Aorta (tissue), 5 donors: ENCODE results near the gene SCCPDH. TPM values are rescaled to one million over a fixed set of nuclear protein-coding genes. Genes with fewer than 3 reads are reported as not detected.

ENCODE experiments used
- ATAC-seq: fragments of 200-7000 bp; cut with Tn5 transposase; one replicate; pipeline ENCODE4 v1.9.1; 2022; ENCODE audit warnings: moderate library complexity; ENCODE audit not compliant: low FRiP score
- DNase-seq, 2 donors: peaks; one replicate each; pipeline ENCODE4 v3.0.0-alpha.2; 2020
- H3K27ac ChIP-seq, 2 donors: one replicate each; pipeline ENCODE4 v1.5.1; 2013; ENCODE audit warnings: low read length in 2 of 2, mild to moderate bottlenecking in 2 of 2, moderate library complexity in 2 of 2, control low read depth in 1 of 2, inconsistent platforms in 1 of 2, low read depth in 1 of 2
- H3K27me3 ChIP-seq, 2 donors: one replicate each; pipeline ENCODE4 v1.6.1; 2013; ENCODE audit warnings: control low read depth in 1 of 2, low read length in 1 of 2, mild to moderate bottlenecking in 1 of 2, moderate library complexity in 1 of 2; ENCODE audit not compliant: insufficient read depth in 2 of 2, control insufficient read depth in 1 of 2
- H3K36me3 ChIP-seq, 2 donors: one replicate each; pipeline ENCODE4 v1.6.1; 2013; ENCODE audit warnings: control low read depth in 1 of 2, low read length in 1 of 2, mild to moderate bottlenecking in 1 of 2; ENCODE audit not compliant: insufficient read depth in 2 of 2, control insufficient read depth in 1 of 2
- H3K4me1 ChIP-seq, 2 donors: one replicate each; pipeline ENCODE4 v1.6.1; 2013; ENCODE audit warnings: low read length in 2 of 2, control low read depth in 1 of 2, mild to moderate bottlenecking in 1 of 2, moderate library complexity in 1 of 2; ENCODE audit not compliant: insufficient read depth in 2 of 2, control insufficient read depth in 1 of 2
- H3K4me3 ChIP-seq, 2 donors: one replicate each; pipeline ENCODE4 v1.5.1; 2013; ENCODE audit warnings: low read length in 2 of 2, control low read depth in 1 of 2, mild to moderate bottlenecking in 1 of 2
- H3K9me3 ChIP-seq: one replicate; pipeline ENCODE4 v1.6.1; 2013; ENCODE audit warnings: mild to moderate bottlenecking, low read length; ENCODE audit not compliant: control insufficient read depth
- WGBS, 2 donors: extraction: QIAGEN DNeasy Blood & Tissue Kit; methylation state at CpG; one replicate each; pipeline ENCODE4 v1.1.7; 2013; 5-methylcytosine and 5-hydroxymethylcytosine counted together
- intact Hi-C, 2 donors: fragments of 100-400 bp; cut with DNase I; formaldehyde crosslinking; loops; one replicate each; pipeline versions ENCODE4 v1.14.2 to v1.15.0; 2022
- polyA plus RNA-seq, 2 donors: library from polyadenylated mRNA; stranded (reverse); fragments of 200-250 nt; gene quantifications; one replicate each; pipeline ENCODE4 v1.2.3, GENCODE V29; 2013
- total RNA-seq, 2 donors: library from RNA; stranded (reverse); fragmentation: NEBNext Ultra II Directional; extraction: Animal tissue kit (Norgen Biotek cat#: 25700); gene quantifications; one replicate each; pipeline ENCODE4 v1.2.1, GENCODE V29; 2021
- donor health status: healthy with polysubstance abuse.
- donor health status: Bipolar disorder and iron deficiency.
- donor health status: DM: no; HTN: no; CAD: no.
- donor health status: DM: no; HTN: no; CAD: no.
- donor health status: DM: yes; HTN: yes; CAD: no.

SCCPDH gene
- total and polyA plus RNA-seq, 4 donors = 16.6 to 24.8 (median 18.3) TPM

GRCh38 chr1:246795906-246796694, 71.9 kb downstream of the SCCPDH start:
- H3K27me3 ChIP-seq = no peaks in the 10 kb centered on the region
- ATAC-seq = no peak
- no peaks in the 10 kb centered on the region for H3K4me1 ChIP-seq
- intact Hi-C loops = no loop called here
- WGBS, 2 donors = 88 to 90% methylated on average over 30 of the region's 30 CpGs
- H3K9me3 ChIP-seq = no peaks in the 10 kb centered on the region
- no peak overlapping the region for H3K27ac ChIP-seq
- DNase-seq = peak in 1 of 2 donors; percentile 52
- H3K4me3 ChIP-seq = no peak overlapping the region
- H3K36me3 ChIP-seq = no peaks in the 10 kb centered on the region

- WGBS, 2 donors = 85 to 88% methylated on average over 8 of the region's 8 CpGs
- H3K27ac ChIP-seq = no peak overlapping the region
- H3K27me3 ChIP-seq = no peaks in the 10 kb centered on the region
- H3K4me1 ChIP-seq = no peaks in the 10 kb centered on the region
- H3K36me3 ChIP-seq = no peaks in the 10 kb centered on the region
- no peak overlapping the region for H3K4me3 ChIP-seq
- intact Hi-C loops = no loop called here
- no peak for ATAC-seq
- no peak for DNase-seq
- H3K9me3 ChIP-seq = no peaks in the 10 kb centered on the region
These were observed 72.9 kb downstream of the SCCPDH start for GRCh38 chr1:246797157-246797556.

GRCh38 chr1:246797597-246797996, 73.4 kb downstream of the SCCPDH start:
- Histone ChIP-seq H3K27ac (no peak overlapping the region), H3K9me3 (no peaks in the 10 kb centered on the region), H3K27me3 (no peaks in the 10 kb centered on the region), H3K4me3 (no peak overlapping the region), H3K36me3 (no peaks in the 10 kb centered on the region), H3K4me1 (no peaks in the 10 kb centered on the region)
- DNase-seq (peak in 1 of 2 donors; percentile 55), ATAC-seq (no peak)
- 80 to 83% methylated on average over 11 of the region's 11 CpGs for WGBS, 2 donors
- intact Hi-C loops = no loop called here

DNA sequence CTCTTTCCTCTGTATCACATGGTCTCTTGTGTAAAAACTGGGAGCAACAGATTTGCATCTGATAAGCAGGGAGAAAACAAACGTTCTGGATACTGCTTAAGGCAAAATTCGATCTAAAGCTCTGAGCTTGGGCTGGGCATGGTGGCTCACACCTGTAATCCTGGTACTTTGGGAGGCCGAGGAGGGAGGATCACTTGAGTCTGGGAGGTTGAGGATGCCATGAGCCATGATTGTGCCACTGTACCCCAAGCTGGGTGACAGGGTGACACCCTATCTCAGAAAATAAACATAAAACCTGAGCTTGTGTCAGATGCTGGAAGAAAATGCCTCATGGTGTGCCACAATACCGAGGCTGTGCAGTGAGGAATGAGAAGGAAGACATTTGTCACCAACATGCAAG, 73.9 kb downstream of the SCCPDH start:
- Histone ChIP-seq H3K27me3 (no peaks in the 10 kb centered on the region), H3K4me1 (no peaks in the 10 kb centered on the region), H3K36me3 (no peaks in the 10 kb centered on the region), H3K27ac (no peak overlapping the region), H3K4me3 (no peak overlapping the region), H3K9me3 (no peaks in the 10 kb centered on the region)
- no peak for ATAC-seq
- intact Hi-C loops = no loop called here
- DNase-seq = no peak
- 63% methylated on average over 4 of the region's 4 CpGs for WGBS, 2 donors

DNA sequence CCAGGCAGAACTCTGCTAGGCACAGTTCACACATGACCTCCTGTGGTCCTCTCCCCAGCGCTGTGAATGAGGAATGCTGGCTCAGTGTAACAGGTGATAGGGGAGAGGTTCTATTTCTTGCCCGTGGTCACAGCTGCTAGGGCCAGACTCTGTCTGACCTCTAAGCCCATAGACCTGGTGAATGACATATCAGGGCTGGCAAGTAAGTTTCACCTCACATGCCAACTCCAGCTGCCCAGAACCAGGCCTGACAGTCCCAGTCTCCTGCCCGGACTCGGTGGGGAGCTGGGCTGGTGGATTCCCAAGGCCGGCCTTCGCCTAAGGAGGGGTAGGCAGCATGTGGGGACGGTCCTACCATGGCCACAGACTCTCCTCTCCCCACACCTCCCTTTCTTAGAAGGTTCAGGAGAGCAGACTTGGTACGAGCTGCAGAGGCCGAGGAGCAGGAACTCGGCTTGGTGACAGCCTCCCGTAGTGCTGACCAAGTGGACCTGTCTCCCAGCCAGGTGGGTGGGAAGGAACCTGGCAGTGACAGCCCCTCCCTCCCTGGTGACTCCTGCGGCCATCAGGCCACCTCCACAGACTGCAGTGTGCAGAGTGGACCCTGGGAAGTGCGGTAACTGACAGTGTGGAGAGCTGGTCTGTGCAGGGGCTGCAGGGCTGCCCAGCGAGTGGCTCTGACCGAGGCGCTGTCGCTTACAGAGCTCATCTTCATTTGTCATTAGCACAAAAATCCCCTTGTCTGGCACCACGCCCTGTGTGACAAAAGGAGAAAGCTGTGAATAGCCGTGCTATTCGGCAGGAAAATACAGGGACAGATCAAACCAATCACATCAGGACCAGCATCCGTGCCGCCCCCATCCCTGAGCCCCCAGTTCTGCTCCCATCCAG, 74.6 kb downstream of the SCCPDH start:
- H3K27ac ChIP-seq = no peak overlapping the region
- ATAC-seq (no peak), DNase-seq (peak in 1 of 2 donors; percentile 50)
- H3K27me3 ChIP-seq = no peaks in the 10 kb centered on the region
- no peak overlapping the region for H3K4me3 ChIP-seq
- intact Hi-C loops = no loop called here
- H3K9me3 ChIP-seq = no peaks in the 10 kb centered on the region
- WGBS, 2 donors = 68 to 73% methylated on average over 22 of the region's 22 CpGs
- no peaks in the 10 kb centered on the region for H3K36me3 ChIP-seq
- no peaks in the 10 kb centered on the region for H3K4me1 ChIP-seq

- whole genome bisulfite sequencing, 2 donors = 75 to 81% methylated on average over 3 of the region's 3 CpGs
- ATAC-seq = no peak
These were observed 76.1 kb downstream of the SCCPDH start for GRCh38 chr1:246800356-246800755.

DNA sequence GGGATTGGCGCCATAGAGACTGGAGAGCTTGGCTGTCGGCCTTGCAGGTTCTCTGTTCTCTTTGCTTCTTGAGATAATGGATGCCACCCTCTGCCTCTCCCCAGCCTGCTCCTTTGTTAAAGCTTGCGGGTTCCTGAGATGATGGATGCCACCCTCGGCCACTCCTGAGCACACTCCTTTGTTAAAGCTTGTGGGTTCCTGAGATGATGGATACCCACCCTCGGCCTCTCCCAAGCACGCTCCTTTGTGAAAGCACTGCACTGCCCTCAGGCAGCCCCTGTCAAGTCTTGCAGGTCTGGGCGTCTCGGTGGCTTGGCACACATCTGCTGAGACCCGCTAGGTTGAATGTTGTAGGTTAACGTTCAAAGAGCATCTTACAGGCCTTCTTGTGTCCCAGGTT, 76.5 kb downstream of the SCCPDH start:
- ATAC-seq (no peak), DNase-seq (peak in 1 of 2 donors; percentile 57)
- no peaks in the 10 kb centered on the region for H3K36me3 ChIP-seq
- H3K4me1 ChIP-seq = no peaks in the 10 kb centered on the region
- intact Hi-C loops = no loop called here
- no peaks in the 10 kb centered on the region for H3K27me3 ChIP-seq
- H3K4me3 ChIP-seq = no peak overlapping the region
- no peak overlapping the region for H3K27ac ChIP-seq
- 78 to 82% methylated on average over 10 of the region's 10 CpGs for WGBS, 2 donors
- H3K9me3 ChIP-seq = no peaks in the 10 kb centered on the region

More at GRCh38 chr1:246800356-246800755, 76.1 kb downstream of the SCCPDH start:
- no peaks in the 10 kb centered on the region for H3K4me1 ChIP-seq
- H3K27me3 ChIP-seq = no peaks in the 10 kb centered on the region
- DNase-seq = no peak
- no peaks in the 10 kb centered on the region for H3K9me3 ChIP-seq
- intact Hi-C loops = no loop called here
- no peaks in the 10 kb centered on the region for H3K36me3 ChIP-seq
- no peak overlapping the region for H3K4me3 ChIP-seq
- no peak overlapping the region for H3K27ac ChIP-seq

- Histone ChIP-seq H3K4me1 (no peaks in the 10 kb centered on the region), H3K27ac (no peak overlapping the region), H3K9me3 (no peaks in the 10 kb centered on the region), H3K36me3 (no peaks in the 10 kb centered on the region), H3K4me3 (no peak overlapping the region), H3K27me3 (no peaks in the 10 kb centered on the region)
- ATAC-seq (no peak), DNase-seq (no peak)
- WGBS, 2 donors = 63 to 67% methylated on average over 11 of the region's 11 CpGs
- intact Hi-C loops = no loop called here
These were observed 77.2 kb downstream of the SCCPDH start for GRCh38 chr1:246801241-246802020.
